ENCODE results near the gene RHCE. TPM values are rescaled to one million over a fixed set of nuclear protein-coding genes. Genes with fewer than 3 reads are reported as not detected.
A peak's percentile ranks its signal among the peaks of the same experiment; 100 is the strongest.
"Not testable (repeated sequence)": the region's sequence is repeated elsewhere in the genome, so short reads cannot be mapped to it uniquely, and the experiment has no call there.

Gene RHCE
- total RNA-seq, 1 donor from 2014 or later, result 0.40 TPM

DNA sequence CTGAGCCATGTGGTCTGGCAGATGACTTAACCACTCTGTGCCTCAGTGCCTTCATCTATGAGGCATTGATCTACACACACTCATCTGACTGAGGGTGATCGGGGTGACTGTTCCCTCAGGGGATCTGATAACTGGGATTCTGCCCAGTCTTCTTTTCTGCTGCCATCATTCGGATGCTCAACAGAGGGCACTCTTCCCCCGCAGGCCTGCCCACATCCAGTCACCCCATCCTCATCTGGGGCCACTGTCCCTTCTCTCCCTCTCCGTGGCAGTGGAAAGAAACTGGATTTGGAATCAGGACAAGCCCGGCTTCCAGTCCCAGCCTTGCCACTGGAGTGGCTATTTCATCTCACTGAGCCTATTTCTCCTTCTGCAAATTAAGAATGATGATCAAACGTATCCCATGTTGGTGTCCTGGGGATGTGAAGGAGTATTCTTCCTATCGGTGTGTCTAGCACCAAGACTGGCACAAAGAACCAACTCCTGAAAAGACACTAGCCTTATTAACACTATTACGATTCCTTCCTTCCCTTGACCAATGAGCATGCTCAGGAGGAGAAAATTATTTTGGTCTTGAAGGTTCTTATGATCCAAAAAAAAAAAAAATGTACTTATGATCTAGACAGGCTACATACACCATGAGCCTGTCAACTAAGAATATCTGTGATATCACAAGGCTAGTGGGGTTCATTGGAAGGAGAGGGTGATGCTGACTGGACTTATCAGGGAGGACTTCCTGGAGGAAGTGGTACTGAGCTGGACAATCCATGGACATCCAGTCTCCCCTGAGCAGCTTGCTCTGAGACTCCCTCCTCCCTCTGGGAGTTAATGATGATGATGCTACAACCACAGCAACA is 17.4 kb downstream of the RHCE start:
- not testable (repeated sequence) for DNase-seq (ENCODE audit: low read depth, low spot score)

DNA sequence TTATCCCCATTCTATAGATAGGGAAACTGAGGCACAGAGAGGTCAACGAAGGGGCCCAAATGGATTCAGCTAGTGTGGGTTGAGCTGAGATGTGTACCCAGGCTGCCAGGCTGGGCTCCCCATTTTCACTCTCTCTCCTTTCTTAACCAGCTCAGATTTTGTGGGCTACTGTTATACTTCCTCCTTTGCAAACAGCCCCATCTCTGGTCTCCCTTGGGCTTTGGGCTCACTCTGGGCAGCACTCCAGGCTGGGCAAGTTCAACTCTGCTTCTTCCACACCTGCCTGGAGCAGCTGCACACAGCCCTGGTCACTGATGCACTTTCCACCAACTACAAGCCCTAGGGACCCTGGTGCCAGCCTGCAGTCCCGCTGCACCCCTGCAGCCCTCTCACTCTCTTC is 22.5 kb downstream of the RHCE start:
- DNase-seq (ENCODE audit: low read depth, low spot score), result not testable (repeated sequence)

DNA sequence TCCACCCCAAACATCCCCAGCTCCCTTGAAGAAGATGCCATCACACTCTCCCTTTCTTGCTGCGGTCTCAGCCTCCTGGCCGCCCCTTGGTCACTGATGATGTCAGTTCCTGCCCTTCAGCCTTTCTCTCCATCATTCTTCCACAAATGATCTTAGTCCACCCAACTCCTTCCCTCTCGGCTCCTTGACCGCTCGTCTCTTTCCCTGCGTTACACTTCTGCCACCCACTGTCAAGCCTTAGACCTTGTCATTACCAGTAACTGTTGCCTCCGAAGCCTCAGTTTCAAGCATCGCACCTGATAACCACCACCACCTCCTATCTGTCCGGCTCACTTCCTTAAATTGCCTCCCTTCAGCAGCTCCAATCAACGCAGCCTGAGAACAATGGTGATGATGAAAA is 23.1 kb downstream of the RHCE start:
- not testable (repeated sequence) for DNase-seq (ENCODE audit: low read depth, low spot score)

DNA sequence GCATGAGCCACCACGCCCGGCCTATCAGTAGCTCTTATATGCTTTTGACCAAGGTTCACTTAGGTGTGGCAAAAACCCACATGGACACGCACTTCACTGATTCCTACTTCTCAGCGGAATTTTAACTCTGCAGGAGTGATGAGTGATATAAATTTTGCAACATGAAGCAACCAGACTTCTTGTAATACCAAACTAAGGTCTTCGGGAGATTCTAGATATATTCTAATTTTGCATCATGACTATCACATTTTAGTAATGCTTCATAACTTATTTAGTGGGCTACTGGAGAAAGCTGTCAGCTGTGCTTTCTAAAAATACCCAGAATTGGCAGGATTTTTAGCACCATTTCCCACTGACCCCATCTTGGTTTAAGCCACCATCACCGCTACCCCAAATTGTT is 27.8 kb downstream of the RHCE start:
- no peak for DNase-seq (ENCODE audit: low read depth, low spot score)

DNA sequence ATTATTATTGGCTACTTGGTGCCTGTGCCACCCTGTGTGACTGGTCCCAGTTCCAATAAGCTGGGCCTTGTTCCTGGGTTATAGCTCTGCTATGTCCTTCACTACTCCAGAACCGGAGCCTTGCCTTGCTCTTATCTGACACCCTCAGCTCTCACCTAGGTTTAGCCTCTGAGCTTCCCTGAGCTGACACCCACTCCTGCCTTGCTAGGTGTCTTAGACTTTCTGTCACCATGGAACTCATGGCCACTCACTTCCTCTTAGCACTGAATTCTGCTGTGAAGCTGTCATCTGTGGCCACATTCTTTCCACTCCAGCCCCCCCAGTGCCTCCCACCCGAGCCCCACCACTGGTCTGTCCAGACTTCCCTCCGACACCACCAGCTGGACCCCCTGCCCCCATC is 30.9 kb downstream of the RHCE start:
- not testable (repeated sequence) for DNase-seq (ENCODE audit: low read depth, low spot score)

DNA sequence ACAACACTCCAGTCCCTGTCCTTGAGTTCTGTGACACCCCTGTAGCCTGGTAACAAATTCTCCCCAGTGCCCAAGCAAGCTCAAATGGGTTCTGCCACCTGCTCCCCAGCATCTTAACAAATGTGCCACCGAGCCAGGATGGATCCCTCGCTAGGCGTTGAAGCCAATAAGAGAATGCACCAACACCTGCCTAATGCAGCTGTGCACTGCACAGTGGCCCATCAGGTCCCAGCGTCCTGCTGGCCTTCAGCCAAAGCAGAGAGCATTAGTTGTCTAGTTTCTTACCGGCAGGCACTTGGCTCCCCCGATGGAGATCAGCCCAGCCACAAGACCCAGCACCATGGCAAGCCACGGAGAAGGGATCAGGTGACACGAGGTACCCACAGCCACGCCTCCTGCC is 31.9 kb downstream of the RHCE start:
- DNase-seq (ENCODE audit: low read depth, low spot score), result not testable (repeated sequence)

DNA sequence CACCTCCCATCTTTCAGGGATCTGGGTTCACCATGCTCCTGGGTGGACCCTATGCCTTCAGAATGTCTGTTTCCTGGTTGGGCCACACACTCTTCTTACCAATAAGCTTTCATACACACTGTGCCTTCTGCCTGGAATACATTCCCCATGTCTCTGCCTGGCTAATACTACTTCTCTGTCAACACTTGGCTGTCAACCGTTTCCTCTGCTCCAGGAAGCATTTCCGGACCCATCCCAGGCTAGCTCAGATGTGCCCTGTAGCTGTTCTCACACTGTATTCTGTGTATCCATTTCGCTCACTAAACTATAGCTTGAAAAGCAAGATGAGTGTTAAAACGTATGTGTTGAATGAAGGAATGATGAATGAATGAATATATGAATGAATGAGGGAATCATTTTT is 33.5 kb downstream of the RHCE start:
- not testable (repeated sequence) for DNase-seq (ENCODE audit: low read depth, low spot score)

DNA sequence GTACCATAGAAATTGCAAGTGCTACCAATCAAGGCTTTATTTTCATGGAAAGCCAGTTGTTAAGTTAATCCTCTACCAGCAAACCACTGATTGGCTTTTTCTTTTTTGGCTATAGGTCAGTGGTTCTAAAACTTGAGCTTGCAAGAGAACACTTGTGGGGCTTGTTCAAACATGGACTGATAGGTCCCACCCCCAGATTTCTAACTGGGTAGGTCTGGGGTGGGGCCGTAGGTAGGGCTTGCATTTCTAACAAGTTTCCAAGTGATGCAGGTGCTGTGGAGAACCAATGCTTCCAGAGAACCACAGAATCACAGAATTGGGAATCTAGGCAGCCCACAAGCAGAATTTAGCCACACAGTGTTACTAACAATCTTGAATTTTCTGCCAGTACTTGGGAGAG is 36.8 kb downstream of the RHCE start:
- not testable (repeated sequence) for DNase-seq (ENCODE audit: low read depth, low spot score)

DNA sequence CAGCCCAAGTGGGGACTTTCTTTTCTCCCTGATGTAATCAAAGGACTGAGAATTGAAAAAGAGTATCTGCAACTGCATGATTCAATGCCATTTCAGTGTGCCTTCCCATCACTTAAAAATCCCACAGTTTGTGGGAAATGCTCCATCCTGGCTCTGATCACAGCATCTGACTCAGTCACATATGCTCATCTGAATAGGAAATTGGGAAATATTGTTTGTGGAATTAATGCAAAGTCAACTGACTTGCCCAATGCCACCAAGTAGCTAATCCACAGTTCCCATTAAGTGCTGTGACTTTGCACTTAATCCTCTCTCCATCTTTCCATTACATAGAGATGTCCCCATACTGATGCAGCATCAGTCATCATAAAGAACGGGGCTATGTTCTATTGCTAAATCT is 37.5 kb downstream of the RHCE start:
- not testable (repeated sequence) for DNase-seq (ENCODE audit: low read depth, low spot score)

DNA sequence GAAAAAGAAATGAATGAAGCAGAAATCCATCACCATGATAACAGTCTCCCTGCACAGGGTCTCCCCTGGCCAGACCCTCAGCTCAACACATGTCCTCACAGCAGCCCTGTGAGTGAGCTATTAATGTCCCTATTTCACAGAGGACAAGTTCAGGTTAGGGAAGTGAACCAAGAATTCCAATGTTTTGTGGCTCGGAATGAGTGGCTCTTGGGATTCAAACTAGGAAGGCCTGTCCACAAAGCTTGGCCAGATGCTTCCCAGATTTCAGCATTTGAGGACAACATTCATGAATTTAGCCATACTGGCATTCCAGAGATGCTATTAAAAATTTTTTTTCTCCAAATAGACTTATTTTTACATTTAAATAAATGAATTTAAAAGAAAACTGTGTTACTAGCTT is 38.1 kb downstream of the RHCE start:
- DNase-seq (ENCODE audit: low read depth, low spot score), result not testable (repeated sequence)

DNA sequence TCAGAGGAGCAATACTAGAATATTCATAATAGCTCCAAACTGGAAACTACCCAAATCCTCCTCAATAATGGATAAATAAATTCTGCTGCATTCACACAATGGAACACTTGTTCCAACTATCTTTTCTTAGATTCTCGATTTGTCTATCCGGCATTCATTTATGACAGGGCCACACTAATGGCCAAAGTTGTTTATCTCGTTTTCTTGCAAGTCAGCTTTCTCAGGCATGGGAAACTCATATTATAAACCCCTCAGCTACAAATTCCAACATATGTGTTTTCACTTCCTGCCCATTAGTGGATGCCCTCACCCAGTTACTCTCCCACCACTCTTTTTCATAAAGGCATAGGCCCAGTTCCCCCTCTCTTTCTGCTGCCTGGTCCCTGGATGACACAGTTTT is 42.3 kb downstream of the RHCE start:
- DNase-seq (ENCODE audit: low read depth, low spot score), result not testable (repeated sequence)

DNA sequence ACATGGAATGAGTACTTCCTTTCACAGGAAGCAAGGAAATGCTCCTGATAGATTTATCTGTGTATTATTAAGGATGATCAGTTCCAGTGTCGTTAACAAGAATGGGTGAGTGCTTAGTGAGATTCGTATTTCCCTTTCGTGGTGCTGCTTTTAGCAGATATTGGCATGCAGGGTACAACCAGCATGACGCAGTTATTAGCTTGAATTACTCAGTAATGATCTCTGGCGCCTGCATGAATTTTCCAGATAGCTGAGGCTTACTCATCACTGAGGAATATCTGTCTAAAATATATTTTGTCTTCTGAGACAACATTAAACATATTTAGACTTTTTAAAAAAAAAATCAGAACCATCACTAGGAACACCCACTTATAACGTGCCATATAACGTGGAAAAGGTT is 48.9 kb downstream of the RHCE start:
- DNase-seq (ENCODE audit: low read depth, low spot score), result not testable (repeated sequence)

DNA sequence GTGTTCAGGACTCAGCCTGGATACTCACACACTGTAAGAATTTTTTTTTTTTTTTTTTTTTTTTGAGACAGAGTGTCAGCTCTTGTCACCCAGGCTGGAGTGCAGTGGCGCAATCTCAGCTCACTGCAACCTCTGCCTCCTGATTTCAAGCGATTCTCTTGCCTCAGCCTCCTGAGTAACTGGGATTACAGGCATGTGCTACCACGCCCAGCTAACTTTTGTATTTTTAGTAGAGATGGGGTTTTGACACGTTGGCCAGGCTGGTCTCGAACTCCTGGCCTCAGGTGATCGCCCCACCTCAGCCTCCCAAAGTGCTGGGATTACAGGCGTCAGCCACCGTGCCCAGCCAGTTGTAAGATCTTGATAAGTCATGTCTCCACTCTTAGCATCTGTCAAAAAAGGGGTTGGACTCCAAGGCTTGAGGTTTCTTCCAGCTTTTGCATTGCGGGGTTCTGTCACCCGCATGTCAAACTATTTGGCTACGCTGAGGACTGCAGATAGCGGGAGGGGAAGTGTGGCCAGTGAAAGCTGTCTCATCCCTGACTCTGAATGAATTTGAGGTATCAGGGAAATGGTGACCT is 50.8 kb downstream of the RHCE start:
- not testable (repeated sequence) for DNase-seq (ENCODE audit: low read depth, low spot score)

DNA sequence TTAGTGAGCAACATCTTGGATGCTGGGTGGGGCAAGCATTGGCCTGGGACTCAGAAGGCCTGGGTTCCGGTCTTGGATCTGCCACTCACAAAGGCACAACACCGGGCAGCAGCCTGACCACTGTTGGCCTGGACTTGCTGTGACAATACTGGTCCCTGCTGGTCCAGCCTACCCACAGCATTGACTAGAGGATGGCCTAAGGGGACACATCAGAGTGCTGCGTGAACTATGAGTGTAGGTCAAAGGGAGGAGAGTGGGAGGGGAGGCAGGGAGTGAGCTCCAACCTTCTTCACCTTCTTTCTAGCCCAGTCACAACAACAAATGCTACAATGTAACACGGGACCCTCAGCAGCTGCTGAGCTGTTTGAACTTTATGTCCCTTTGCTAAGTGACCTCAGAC is 51.4 kb downstream of the RHCE start:
- no peak for DNase-seq (ENCODE audit: low read depth, low spot score)

DNA sequence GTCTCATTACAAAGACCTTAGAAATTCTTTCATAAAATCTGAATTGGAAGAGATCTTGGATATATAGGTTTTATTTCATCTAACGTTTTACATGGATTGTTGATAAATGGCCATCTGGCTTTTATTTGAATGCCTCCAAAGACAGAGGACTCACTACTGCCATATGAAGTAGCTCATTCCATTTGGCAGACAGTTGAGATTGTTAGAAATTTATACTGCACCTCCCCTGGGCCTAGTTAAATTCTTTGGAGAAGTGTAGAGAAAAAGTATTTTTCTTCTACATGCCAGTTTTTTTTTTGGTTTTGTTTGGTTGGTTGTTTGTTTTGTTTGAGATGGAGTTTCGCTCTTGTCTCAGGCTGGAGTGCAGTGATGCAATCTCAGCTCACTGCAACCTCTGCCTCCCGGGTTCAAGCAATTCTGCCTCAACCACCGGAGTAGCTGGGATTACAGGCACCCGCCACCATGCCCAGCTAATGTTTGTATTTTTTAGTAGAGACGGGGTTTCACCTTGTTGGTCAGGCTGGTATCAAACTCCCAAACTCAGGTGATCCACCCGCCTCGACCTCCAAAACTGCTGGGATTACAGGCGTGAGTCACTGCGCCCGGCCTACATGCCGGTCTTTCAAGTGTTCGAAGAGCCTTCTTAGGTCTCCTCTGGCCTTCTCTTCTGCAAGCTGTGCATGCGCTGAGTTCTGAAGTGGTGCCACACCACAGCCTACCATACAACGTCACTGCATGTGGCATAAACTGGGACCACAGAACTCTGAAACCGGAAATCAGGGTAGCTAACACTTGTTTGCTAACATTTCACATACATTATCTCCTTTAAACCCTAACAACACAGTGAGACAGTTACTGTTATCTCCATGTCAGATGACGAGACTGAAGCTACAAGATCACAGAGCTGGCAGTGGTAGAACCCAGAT is 57.7 kb downstream of the RHCE start:
- DNase-seq (ENCODE audit: low read depth, low spot score), result not testable (repeated sequence)

DNA sequence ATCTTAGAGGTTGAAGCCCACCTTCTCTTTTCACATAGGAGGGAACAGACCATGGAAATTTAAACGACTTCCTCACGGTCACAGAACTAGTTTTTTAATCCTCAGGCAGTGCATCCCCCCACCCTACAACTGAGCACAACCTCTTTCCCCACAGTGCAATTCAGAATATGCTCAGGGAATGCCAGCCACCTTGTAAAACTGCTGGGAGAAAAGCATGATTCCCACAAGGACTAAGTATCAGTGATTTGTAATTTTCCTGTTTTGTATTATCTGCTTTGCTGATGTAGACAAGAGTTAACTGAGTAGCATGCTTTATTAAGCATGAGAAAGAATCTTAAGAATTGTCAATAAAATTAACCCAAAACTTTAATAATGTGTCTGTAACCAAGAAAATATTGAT is 58.7 kb downstream of the RHCE start:
- DNase-seq (ENCODE audit: low read depth, low spot score), result no peak

DNA sequence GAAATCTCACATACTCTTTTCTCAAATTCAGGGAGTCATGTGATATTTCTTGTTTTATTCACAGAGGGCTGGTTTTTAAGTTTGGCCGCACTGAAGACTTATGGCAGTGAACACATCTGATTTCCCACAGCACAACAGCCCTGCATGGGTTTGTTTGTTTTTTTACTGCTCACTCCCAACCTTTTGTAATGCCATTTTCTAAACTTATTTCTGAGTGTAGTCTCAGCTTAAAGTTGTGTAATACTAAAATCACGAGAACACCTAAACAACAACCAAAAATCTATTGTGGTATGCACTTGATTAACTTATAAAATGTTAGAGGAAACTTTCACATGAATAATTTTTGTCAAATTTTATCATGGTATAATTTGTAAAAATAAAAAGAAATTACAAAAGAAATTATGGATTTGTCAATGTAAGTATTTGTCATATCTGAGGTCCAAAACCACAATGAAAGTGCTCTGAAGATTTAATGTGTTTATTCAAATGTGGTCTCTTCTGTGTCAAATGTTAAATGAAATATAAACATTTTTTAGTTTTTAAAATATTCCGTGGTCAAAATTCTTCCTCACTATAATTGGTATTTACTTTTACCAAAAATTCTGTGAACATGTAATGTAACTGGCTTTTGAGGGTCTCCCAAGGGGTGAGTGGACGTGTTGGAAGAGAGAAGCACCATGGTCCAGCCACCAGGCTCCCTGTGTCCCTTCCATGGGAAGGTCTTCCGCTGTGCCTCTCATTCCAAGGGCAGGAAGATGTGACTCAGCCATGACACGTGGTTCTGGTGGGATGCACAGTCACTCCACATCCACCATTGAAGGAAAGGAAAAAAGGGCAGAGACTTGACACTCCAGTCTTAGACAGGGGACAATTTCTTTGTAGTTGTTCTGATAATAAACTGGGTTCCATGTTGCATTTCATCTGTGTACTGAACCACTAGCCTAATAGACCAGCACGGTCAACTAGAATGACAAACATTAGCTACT is 59.7 kb downstream of the RHCE start:
- peak; percentile 17 for DNase-seq (ENCODE audit: low read depth, low spot score)

DNA sequence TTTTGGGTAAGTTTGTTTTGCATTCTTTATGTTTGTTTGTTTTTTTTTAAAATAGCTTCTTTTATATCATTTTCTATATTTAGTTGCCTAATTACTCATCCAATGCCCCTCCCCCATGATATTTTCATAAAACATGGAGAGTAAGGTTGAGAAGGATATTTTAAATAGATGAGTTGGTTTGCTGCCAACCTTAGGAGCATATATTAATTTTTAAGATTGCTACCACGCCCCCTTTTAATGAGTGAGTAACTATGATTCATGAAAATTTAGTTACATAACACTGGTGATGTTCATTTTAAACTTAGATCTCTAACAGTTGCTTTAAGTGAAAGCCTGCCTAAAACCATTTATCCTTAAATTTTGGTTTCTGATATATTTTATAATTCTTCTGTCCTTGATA is 63.8 kb downstream of the RHCE start:
- DNase-seq (ENCODE audit: low read depth, low spot score), result no peak

DNA sequence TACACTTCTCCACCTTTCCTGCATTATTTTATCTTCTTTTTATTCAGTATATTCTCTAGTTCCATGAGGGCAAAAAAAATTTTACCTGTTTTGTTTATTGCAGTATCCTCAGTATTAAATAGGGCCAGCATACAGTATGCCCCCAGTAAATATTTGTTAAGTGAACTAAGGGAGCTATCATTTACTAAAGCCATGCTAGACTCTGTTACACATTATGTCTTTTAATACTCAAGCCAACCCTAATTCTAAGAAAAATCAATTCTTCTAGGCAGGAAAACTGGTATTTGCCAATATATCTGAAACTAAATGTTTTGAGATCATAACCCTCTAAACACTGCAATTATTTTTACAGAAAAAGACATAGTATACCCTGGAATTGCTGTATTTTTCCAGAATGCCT is 64.2 kb downstream of the RHCE start:
- no peak for DNase-seq (ENCODE audit: low read depth, low spot score)

DNA sequence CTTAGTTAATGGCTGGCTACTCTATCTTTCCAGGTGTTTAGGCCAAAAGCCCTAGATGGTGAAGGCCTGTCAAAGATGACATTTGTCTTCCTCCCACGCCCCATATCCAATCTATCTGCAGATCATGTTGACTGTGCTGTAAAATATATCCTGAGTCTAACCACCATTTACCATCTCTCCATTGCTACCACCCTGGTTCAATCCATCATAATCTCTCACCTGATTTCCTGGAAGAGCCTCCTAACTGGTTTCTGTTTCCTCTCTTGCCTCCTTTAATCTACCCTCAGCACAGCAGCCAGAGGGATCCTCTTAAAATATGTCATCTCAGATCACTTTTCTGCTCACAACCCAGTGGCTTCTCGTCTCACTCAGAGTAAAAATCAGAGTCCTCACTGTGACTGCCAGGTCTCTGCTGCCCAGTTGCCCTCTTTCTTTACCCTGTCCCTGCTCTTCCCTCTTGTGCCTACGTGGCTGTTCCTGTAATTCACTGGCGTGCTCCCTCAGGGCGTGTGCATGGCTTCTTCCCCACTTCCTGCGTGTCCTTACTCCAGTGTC is 64.7 kb downstream of the RHCE start:
- no peak for DNase-seq (ENCODE audit: low read depth, low spot score)

Measured in pulmonary artery endothelial cell (primary cell).